Mucosa of descending colon (tissue), 3 donors: ENCODE data around the gene CASP2. TPM values are rescaled to one million over a fixed set of nuclear protein-coding genes. Genes with fewer than 3 reads are reported as not detected.

Experiments used
- ATAC-seq: fragments of 200-7000 bp; cut with Tn5 transposase; one replicate; pipeline ENCODE4 v1.9.1; 2020; ENCODE audit warnings: mild to moderate bottlenecking, moderate library complexity
- DNase-seq, 3 donors: peaks; one replicate each; pipeline ENCODE4 v3.0.0-alpha.2; 2020
- H3K36me3 ChIP-seq: fragments of 200-600 bp; one replicate; pipeline ENCODE4 v1.8.0; 2021; ENCODE audit warnings: low read depth, mild to moderate bottlenecking
- H3K4me1 ChIP-seq: fragments of 200-600 bp; one replicate; pipeline ENCODE4 v1.8.0; 2021; ENCODE audit warnings: low read depth, mild to moderate bottlenecking
- H3K4me3 ChIP-seq: fragments of 200-600 bp; one replicate; pipeline ENCODE4 v1.8.0; 2021; ENCODE audit warnings: mild to moderate bottlenecking
- H3K9me3 ChIP-seq: fragments of 200-600 bp; one replicate; pipeline ENCODE4 v1.8.0; 2021; ENCODE audit warnings: mild to moderate bottlenecking
- CTCF ChIP-seq: fragments of 200-600 bp; IDR thresholded peaks from one replicate; pipeline ENCODE4 v1.8.0; 2022; ENCODE audit warnings: antibody characterized with exemption, mild to moderate bottlenecking
- intact Hi-C, 2 donors: fragments of 100-400 bp; cut with DNase I in 1 of 2; cut with micrococcal nuclease in 1 of 2; formaldehyde crosslinking; loops; one replicate each; pipeline versions ENCODE4 v1.11.0 to v1.11.1; 2022; cut with DNase I, micrococcal nuclease
- total RNA-seq, 3 donors: library from RNA; stranded (reverse); fragmentation: NEBNext Ultra II Directional in 2 of 3; extraction: Animal tissue kit (Norgen Biotek cat#: 25700) in 2 of 3; gene quantifications; one replicate each; pipeline versions ENCODE4 v1.2.1 to v1.2.4, GENCODE V29; 2021 to 2023
- donor health status: DM: no; HTN: no; CAD: no; lungs with moderate emphysema.
- donor health status: DM: no; HTN: no; CAD: no.
- donor health status: DM: no; HTN: yes; CAD: no.

CASP2 gene
- total RNA-seq, 3 donors from 2014 or later: 26.1 to 39.5 (median 33.4) TPM

DNA sequence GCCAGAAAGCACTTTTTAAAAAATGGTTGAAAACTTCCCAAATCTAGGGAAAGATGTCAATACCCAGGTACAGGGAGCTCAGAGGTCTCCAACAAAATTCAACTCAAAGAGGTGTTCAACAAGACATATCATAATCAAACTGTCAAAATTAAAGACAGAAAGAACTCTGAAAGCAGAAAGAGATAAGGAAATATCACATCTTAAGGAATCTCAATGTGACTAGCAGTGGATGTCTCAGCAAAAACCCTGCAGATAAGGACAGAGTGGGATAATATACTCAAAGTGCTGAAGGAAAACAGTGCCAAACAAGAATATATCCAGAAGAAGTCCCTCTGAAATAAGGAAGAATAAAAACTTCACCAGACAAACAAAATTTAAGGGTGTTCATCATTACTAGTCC is 38.0 kb upstream of the CASP2 start:
- no peak for ATAC-seq
- no peak overlapping the region for H3K4me3 ChIP-seq
- DNase-seq: no peak
- no peak for TF ChIP-seq CTCF
- peaks cover 5% of the 10 kb centered on the region for H3K4me1 ChIP-seq
- intact Hi-C loops: no loop called here
- H3K36me3 ChIP-seq: no peaks in the 10 kb centered on the region
- peaks cover 2% of the 10 kb centered on the region for H3K9me3 ChIP-seq

GRCh38 chr7:143250822-143251221 is 37.3 kb upstream of the CASP2 start:
- Histone ChIP-seq H3K9me3 (peaks cover 2% of the 10 kb centered on the region), H3K4me1 (no peaks in the 10 kb centered on the region), H3K4me3 (no peak overlapping the region), H3K36me3 (no peaks in the 10 kb centered on the region)
- DNase-seq (no peak), ATAC-seq (no peak)
- intact Hi-C loops: no loop called here
- no peak for TF ChIP-seq CTCF

- ATAC-seq: no peak
- no peak for TF ChIP-seq CTCF
These were observed 36.1 kb upstream of the CASP2 start for GRCh38 chr7:143252006-143252405.

GRCh38 chr7:143255564-143255963 is 32.6 kb upstream of the CASP2 start:
- ATAC-seq: no peak
- intact Hi-C loops: no loop called here
- peaks cover 17% of the 10 kb centered on the region for H3K4me1 ChIP-seq
- no peak for DNase-seq
- H3K36me3 ChIP-seq: no peaks in the 10 kb centered on the region
- no peak for TF ChIP-seq CTCF
- no peak overlapping the region for H3K4me3 ChIP-seq
- peaks cover 2% of the 10 kb centered on the region for H3K9me3 ChIP-seq

More at GRCh38 chr7:143252006-143252405, 36.1 kb upstream of the CASP2 start:
- H3K36me3 ChIP-seq: no peaks in the 10 kb centered on the region
- intact Hi-C loops: no loop called here
- no peaks in the 10 kb centered on the region for H3K4me1 ChIP-seq
- no peak overlapping the region for H3K4me3 ChIP-seq
- DNase-seq: no peak
- peaks cover 2% of the 10 kb centered on the region for H3K9me3 ChIP-seq

DNA sequence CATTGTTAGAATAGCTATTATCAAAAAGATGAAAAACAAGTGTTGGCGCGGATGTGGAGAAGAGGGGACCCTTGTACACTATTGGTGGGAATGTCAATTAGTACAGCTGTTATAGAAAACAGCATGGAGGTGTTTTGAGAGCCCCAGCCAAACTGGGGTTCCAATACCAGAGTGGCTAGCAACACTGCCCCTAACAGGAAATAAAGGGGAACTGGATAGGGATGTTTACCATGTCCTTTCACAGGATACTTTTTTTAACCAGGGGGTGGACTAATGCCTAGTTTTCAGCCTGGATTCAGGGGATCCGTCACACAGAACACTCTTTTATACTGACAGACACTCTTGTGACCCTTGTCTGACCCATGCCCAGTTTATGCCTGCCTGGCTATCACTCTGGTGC is 31.8 kb upstream of the CASP2 start:
- Histone ChIP-seq H3K4me1 (peaks cover 17% of the 10 kb centered on the region), H3K9me3 (peaks cover 2% of the 10 kb centered on the region), H3K36me3 (no peaks in the 10 kb centered on the region), H3K4me3 (no peak overlapping the region)
- intact Hi-C loops: no loop called here
- ATAC-seq (peak; percentile 8), DNase-seq (no peak)
- no peak for TF ChIP-seq CTCF

DNA sequence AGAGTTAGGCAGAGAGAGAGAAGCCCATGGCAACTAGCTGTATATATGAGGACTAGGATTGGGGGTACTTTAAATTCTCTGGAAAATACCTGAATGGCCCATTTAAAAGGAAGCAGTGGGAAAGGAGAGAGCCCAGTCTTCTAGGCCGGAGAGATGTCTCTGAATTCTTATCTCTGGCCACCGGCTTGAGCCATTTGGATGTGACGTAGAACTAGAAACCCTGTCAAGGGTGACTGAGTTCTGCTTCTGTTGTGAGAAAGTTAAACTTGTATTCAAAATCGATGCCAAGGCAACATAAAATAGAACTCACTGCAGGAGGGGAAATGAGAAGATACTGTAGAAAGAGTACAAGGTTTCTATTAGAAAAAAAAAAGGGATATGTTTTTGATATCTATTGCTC is 31.2 kb upstream of the CASP2 start:
- DNase-seq (no peak), ATAC-seq (no peak)
- Histone ChIP-seq H3K36me3 (no peaks in the 10 kb centered on the region), H3K4me3 (no peak overlapping the region), H3K4me1 (peaks cover 17% of the 10 kb centered on the region), H3K9me3 (peaks cover 2% of the 10 kb centered on the region)
- intact Hi-C loops: no loop called here
- TF ChIP-seq CTCF: no peak
